SK-N-SH treated with all-trans-retinoic acid at 6 μM for 48 hours (cell line): ENCODE results near the gene MARVELD2.

Experiments used
- ARNTL ChIP-seq: fragments of 450-650 bp; formaldehyde crosslinking; IDR thresholded peaks from 2 replicates; pipeline ENCODE4 v1.5.0; 2020; ENCODE audit warnings: low read depth, mild to moderate bottlenecking, moderate library complexity, borderline replicate concordance
- CSRNP3 ChIP-seq: fragments of 250-450 bp; sonication (Bioruptor Pico); IDR thresholded peaks from 2 replicates; pipeline ENCODE4 v1.5.1; 2021; ENCODE audit warnings: mild to moderate bottlenecking, moderate library complexity
- ISL1 ChIP-seq: fragments of 250-450 bp; sonication (Bioruptor Pico); IDR thresholded peaks from 2 replicates; pipeline ENCODE4 v2.1.2; 2022; ENCODE audit warnings: mild to moderate bottlenecking, moderate library complexity
- OSR1 ChIP-seq: fragments of 250-450 bp; sonication (Bioruptor Pico); IDR thresholded peaks from 2 replicates; pipeline ENCODE4 v1.8.0; 2022; ENCODE audit warnings: moderate library complexity, mild to moderate bottlenecking, inconsistent platforms
- PATZ1 ChIP-seq: fragments of 250-450 bp; sonication (Bioruptor Pico); IDR thresholded peaks from 2 replicates; pipeline ENCODE4 v1.8.0; 2020; ENCODE audit warnings: mild to moderate bottlenecking, moderate library complexity, borderline replicate concordance
- POU6F1 ChIP-seq: fragments of 250-450 bp; sonication (Bioruptor Pico); IDR thresholded peaks from 2 replicates; pipeline ENCODE4 v1.8.0; 2021; ENCODE audit warnings: low read depth, mild to moderate bottlenecking, moderate library complexity, borderline replicate concordance
- PPARA ChIP-seq: fragments of 250-450 bp; sonication (Bioruptor Pico); IDR thresholded peaks from 2 replicates; pipeline ENCODE4 v1.5.0; 2020; ENCODE audit warnings: mild to moderate bottlenecking, borderline replicate concordance
- RARB ChIP-seq: fragments of 250-450 bp; sonication (Bioruptor Pico); IDR thresholded peaks from 2 replicates; pipeline ENCODE4 v1.8.0; 2021; ENCODE audit warnings: mild to moderate bottlenecking, moderate library complexity
- SNAI2 ChIP-seq: fragments of 250-450 bp; sonication (Bioruptor Pico); IDR thresholded peaks from 2 replicates; pipeline ENCODE4 v1.5.0; 2020; ENCODE audit warnings: mild to moderate bottlenecking, moderate library complexity
- TCF4 ChIP-seq: fragments of 250-450 bp; sonication (Bioruptor Pico); IDR thresholded peaks from 2 replicates; pipeline ENCODE4 v1.8.0; 2021; ENCODE audit warnings: mild to moderate bottlenecking, moderate library complexity, borderline replicate concordance
- ZFP30 ChIP-seq: fragments of 450-650 bp; formaldehyde crosslinking; IDR thresholded peaks from 2 replicates; pipeline ENCODE4 v1.5.0; 2022; ENCODE audit warnings: mild to moderate bottlenecking, moderate library complexity
- ZNF70 ChIP-seq: fragments of 450-650 bp; formaldehyde crosslinking; IDR thresholded peaks from 2 replicates; pipeline ENCODE4 v1.5.0; 2020; ENCODE audit warnings: mild to moderate bottlenecking, moderate library complexity
- ZNF8 ChIP-seq: fragments of 450-650 bp; formaldehyde crosslinking; IDR thresholded peaks from 2 replicates; pipeline ENCODE4 v1.5.0; 2020; ENCODE audit warnings: mild to moderate bottlenecking, moderate library complexity

- TF ChIP-seq RARB (CRISPR knock-in tag) (no peak), PPARA (no peak), CSRNP3 (CRISPR knock-in tag) (no peak), ARNTL (CRISPR knock-in tag) (no peak), ISL1 (CRISPR knock-in tag) (no peak), PATZ1 (CRISPR knock-in tag) (no peak), SNAI2 (CRISPR knock-in tag) (no peak), TCF4 (CRISPR knock-in tag) (no peak), ZNF8 (CRISPR knock-in tag) (no peak), OSR1 (CRISPR knock-in tag) (no peak), POU6F1 (CRISPR knock-in tag) (no peak), ZNF70 (CRISPR knock-in tag) (no peak), ZFP30 (CRISPR knock-in tag) (no peak)
Observed at GRCh38 chr5:69416180-69416579, 1.3 kb downstream of the MARVELD2 start.
